Epithelial cell of proximal tubule (primary cell): Measurements from ENCODE around the gene OXGR1. TPM values are rescaled to one million over a fixed set of nuclear protein-coding genes. Genes with fewer than 3 reads are reported as not detected.
A peak's percentile ranks its signal among the peaks of the same experiment; 100 is the strongest.

Experiments
- DNase-seq: peaks from one replicate; pipeline ENCODE4 v3.0.0-alpha.2; 2011; ENCODE audit warnings: low read depth
- H3K4me3 ChIP-seq: 2 replicates; pipeline ENCODE4 v1.5.1; 2011; ENCODE audit warnings: low read depth, mild to moderate bottlenecking, low read length
- CTCF ChIP-seq: conservative IDR thresholded peaks from 2 replicates; pipeline ENCODE4 v1.5.1; 2012; ENCODE audit warnings: low read depth, mild to moderate bottlenecking, low read length
- total RNA-seq: library from RNA; depleted of rRNA; stranded (reverse); fragments of >200 nt; gene quantifications from 2 replicates; pipeline ENCODE4 v1.2.3, GENCODE V29; 2015

The OXGR1 gene
- total RNA-seq, 1 donor from 2014 or later, result not detected

GRCh38 chr13:97023117-97023516 is 28.8 kb upstream of the OXGR1 start:
- H3K4me3 ChIP-seq, result no peak overlapping the region
- no peak for DNase-seq
- TF ChIP-seq CTCF, result no peak

GRCh38 chr13:97021241-97021640 is 27.0 kb upstream of the OXGR1 start:
- no peak overlapping the region for H3K4me3 ChIP-seq
- DNase-seq, result no peak
- TF ChIP-seq CTCF, result no peak

GRCh38 chr13:97020689-97021240 is 26.5 kb upstream of the OXGR1 start:
- no peak for DNase-seq
- no peak overlapping the region for H3K4me3 ChIP-seq
- no peak for TF ChIP-seq CTCF

GRCh38 chr13:97020194-97020593 is 25.9 kb upstream of the OXGR1 start:
- H3K4me3 ChIP-seq, result no peak overlapping the region
- DNase-seq, result no peak
- TF ChIP-seq CTCF, result no peak

GRCh38 chr13:97019236-97019635 is 25.0 kb upstream of the OXGR1 start:
- no peak for TF ChIP-seq CTCF
- no peak overlapping the region for H3K4me3 ChIP-seq
- no peak for DNase-seq

- TF ChIP-seq CTCF, result peak; percentile 91
- no peak overlapping the region for H3K4me3 ChIP-seq
- DNase-seq, result no peak
These were observed 23.9 kb upstream of the OXGR1 start for GRCh38 chr13:97018029-97018819.

GRCh38 chr13:97017322-97017721 is 23.0 kb upstream of the OXGR1 start:
- TF ChIP-seq CTCF, result no peak
- DNase-seq, result no peak
- no peak overlapping the region for H3K4me3 ChIP-seq
